Measurements from ENCODE around the gene LRCH1. TPM values are rescaled to one million over a fixed set of nuclear protein-coding genes. Genes with fewer than 3 reads are reported as not detected.

LRCH1 gene
- total and polyA plus RNA-seq, 4 donors = 2.6 to 6.6 (median 3.4) TPM

DNA sequence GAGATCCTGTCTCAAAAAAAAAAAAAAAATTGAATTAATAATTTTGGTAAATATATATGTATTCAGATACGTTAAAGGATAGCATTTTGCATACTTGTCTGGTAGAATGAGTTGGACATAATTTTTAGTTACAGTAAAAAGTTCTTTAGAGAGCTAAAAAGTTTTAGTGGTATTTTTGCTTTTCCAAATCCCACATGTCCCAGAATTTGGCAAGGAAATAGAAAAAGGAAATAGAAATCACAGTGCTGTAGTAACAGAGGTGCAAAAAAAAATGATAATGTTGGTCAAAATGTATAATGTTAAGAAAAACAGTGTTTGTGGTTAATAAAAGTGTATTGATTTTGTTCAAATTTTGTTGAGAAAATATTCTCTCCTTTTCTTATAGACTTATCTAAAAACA is 96.8 kb downstream of the LRCH1 start:
- Histone ChIP-seq H3K27me3 (ENCODE audit: control insufficient read depth in 4 of 4, insufficient read depth in 4 of 4, low read length in 3 of 4) (no peaks in the 10 kb centered on the region), H3K9me3 (ENCODE audit: control insufficient read depth in 4 of 4, low read length in 3 of 4) (no peaks in the 10 kb centered on the region), H3K27ac (ENCODE audit: low read depth in 1 of 2, low read length in 2 of 2) (no peak overlapping the region), H3K36me3 (ENCODE audit: control insufficient read depth in 4 of 4, insufficient read depth in 3 of 4, low read depth in 1 of 4, low read length in 3 of 4) (no peaks in the 10 kb centered on the region), H3K4me1 (ENCODE audit: control insufficient read depth in 4 of 4, insufficient read depth in 4 of 4, low read length in 3 of 4) (peaks cover 6 to 13% (median 11%) of the 10 kb centered on the region in 4 donors), H3K4me3 (ENCODE audit: low read depth in 1 of 3, low read length in 3 of 3) (no peak overlapping the region), H3K9ac (ENCODE audit: low read depth in 1 of 2, low read length in 2 of 2) (no peak overlapping the region)
- DNase-seq (ENCODE audit: low spot score) = no peak
- WGBS = 93% methylated on average over 1 of the region's 1 CpG
- TF ChIP-seq, protein P1, sequence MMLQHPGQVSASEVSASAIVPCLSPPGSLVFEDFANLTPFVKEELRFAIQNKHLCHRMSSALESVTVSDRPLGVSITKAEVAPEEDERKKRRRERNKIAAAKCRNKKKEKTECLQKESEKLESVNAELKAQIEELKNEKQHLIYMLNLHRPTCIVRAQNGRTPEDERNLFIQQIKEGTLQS (IDR thresholded peaks at IDR 0.05) = no peak
- TF ChIP-seq YY1 (IDR thresholded peaks at IDR 0.05) = no peak
- TF ChIP-seq SP1 (IDR thresholded peaks at IDR 0.05) = no peak
- TF ChIP-seq, protein P2, sequence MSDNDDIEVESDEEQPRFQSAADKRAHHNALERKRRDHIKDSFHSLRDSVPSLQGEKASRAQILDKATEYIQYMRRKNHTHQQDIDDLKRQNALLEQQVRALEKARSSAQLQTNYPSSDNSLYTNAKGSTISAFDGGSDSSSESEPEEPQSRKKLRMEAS (IDR thresholded peaks at IDR 0.05) = no peak
- TF ChIP-seq, protein P3, sequence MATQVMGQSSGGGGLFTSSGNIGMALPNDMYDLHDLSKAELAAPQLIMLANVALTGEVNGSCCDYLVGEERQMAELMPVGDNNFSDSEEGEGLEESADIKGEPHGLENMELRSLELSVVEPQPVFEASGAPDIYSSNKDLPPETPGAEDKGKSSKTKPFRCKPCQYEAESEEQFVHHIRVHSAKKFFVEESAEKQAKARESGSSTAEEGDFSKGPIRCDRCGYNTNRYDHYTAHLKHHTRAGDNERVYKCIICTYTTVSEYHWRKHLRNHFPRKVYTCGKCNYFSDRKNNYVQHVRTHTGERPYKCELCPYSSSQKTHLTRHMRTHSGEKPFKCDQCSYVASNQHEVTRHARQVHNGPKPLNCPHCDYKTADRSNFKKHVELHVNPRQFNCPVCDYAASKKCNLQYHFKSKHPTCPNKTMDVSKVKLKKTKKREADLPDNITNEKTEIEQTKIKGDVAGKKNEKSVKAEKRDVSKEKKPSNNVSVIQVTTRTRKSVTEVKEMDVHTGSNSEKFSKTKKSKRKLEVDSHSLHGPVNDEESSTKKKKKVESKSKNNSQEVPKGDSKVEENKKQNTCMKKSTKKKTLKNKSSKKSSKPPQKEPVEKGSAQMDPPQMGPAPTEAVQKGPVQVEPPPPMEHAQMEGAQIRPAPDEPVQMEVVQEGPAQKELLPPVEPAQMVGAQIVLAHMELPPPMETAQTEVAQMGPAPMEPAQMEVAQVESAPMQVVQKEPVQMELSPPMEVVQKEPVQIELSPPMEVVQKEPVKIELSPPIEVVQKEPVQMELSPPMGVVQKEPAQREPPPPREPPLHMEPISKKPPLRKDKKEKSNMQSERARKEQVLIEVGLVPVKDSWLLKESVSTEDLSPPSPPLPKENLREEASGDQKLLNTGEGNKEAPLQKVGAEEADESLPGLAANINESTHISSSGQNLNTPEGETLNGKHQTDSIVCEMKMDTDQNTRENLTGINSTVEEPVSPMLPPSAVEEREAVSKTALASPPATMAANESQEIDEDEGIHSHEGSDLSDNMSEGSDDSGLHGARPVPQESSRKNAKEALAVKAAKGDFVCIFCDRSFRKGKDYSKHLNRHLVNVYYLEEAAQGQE (IDR thresholded peaks at IDR 0.05) = no peak
- TF ChIP-seq RXRA (IDR thresholded peaks at IDR 0.05) = no peak
- TF ChIP-seq NR2F2 (IDR thresholded peaks at IDR 0.05) = no peak
- no peak for TF ChIP-seq TAF1 (conservative IDR thresholded peaks at IDR 0.05)
- TF ChIP-seq, protein P4, sequence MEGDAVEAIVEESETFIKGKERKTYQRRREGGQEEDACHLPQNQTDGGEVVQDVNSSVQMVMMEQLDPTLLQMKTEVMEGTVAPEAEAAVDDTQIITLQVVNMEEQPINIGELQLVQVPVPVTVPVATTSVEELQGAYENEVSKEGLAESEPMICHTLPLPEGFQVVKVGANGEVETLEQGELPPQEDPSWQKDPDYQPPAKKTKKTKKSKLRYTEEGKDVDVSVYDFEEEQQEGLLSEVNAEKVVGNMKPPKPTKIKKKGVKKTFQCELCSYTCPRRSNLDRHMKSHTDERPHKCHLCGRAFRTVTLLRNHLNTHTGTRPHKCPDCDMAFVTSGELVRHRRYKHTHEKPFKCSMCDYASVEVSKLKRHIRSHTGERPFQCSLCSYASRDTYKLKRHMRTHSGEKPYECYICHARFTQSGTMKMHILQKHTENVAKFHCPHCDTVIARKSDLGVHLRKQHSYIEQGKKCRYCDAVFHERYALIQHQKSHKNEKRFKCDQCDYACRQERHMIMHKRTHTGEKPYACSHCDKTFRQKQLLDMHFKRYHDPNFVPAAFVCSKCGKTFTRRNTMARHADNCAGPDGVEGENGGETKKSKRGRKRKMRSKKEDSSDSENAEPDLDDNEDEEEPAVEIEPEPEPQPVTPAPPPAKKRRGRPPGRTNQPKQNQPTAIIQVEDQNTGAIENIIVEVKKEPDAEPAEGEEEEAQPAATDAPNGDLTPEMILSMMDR (IDR thresholded peaks at IDR 0.05; ENCODE audit: low read depth, low read length, missing input control) = no peak
- TF ChIP-seq FOXA2 (IDR thresholded peaks at IDR 0.05) = no peak
- no peak for TF ChIP-seq EGR1 (IDR thresholded peaks at IDR 0.05; ENCODE audit: low read depth in 2 of 2)
- no peak for TF ChIP-seq GABPA (IDR thresholded peaks at IDR 0.05 in 1 of 2, conservative IDR thresholded peaks at IDR 0.05 in 1 of 2)
- no peak for TF ChIP-seq HNF4A (conservative IDR thresholded peaks at IDR 0.05)
- no peak for TF ChIP-seq RAD21 (IDR thresholded peaks at IDR 0.05)
- no peak for TF ChIP-seq FOXA1 (IDR thresholded peaks at IDR 0.05)
- TF ChIP-seq, protein P5, sequence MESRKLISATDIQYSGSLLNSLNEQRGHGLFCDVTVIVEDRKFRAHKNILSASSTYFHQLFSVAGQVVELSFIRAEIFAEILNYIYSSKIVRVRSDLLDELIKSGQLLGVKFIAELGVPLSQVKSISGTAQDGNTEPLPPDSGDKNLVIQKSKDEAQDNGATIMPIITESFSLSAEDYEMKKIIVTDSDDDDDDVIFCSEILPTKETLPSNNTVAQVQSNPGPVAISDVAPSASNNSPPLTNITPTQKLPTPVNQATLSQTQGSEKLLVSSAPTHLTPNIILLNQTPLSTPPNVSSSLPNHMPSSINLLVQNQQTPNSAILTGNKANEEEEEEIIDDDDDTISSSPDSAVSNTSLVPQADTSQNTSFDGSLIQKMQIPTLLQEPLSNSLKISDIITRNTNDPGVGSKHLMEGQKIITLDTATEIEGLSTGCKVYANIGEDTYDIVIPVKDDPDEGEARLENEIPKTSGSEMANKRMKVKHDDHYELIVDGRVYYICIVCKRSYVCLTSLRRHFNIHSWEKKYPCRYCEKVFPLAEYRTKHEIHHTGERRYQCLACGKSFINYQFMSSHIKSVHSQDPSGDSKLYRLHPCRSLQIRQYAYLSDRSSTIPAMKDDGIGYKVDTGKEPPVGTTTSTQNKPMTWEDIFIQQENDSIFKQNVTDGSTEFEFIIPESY (IDR thresholded peaks at IDR 0.05) = no peak
- TF ChIP-seq JUND (IDR thresholded peaks at IDR 0.05) = no peak
- TF ChIP-seq HNF4G (IDR thresholded peaks at IDR 0.05) = no peak
